Osteoblast (primary cell): Measurements from ENCODE around the gene MACROD2. TPM values are rescaled to one million over a fixed set of nuclear protein-coding genes. Genes with fewer than 3 reads are reported as not detected.

ENCODE experiments used
- DNase-seq: peaks from one replicate; pipeline ENCODE4 v3.0.0; 2011; ENCODE audit warnings: low spot score, mixed read lengths; ENCODE audit not compliant: insufficient read length; ENCODE audit errors: missing footprints
- H2AFZ ChIP-seq: 2 replicates; pipeline ENCODE4 v1.6.0; 2011; ENCODE audit warnings: mild to moderate bottlenecking, low read length
- H3K27ac ChIP-seq: 2 replicates; pipeline ENCODE4 v1.5.1; 2011; ENCODE audit warnings: mild to moderate bottlenecking, low read depth, low read length, moderate library complexity
- H3K27me3 ChIP-seq: 2 replicates; pipeline ENCODE4 v1.6.0; 2012; ENCODE audit warnings: mild to moderate bottlenecking, control low read depth, inconsistent platforms, low read length, moderate library complexity; ENCODE audit not compliant: insufficient read depth
- H3K36me3 ChIP-seq: 2 replicates; pipeline ENCODE4 v1.5.1; 2011; ENCODE audit warnings: mild to moderate bottlenecking, low read length, control low read depth, moderate library complexity; ENCODE audit not compliant: insufficient read depth
- H3K4me1 ChIP-seq: 2 replicates; pipeline ENCODE4 v1.5.1; 2011; ENCODE audit warnings: mild to moderate bottlenecking, low read length, control low read depth, moderate library complexity; ENCODE audit not compliant: insufficient read depth
- H3K4me2 ChIP-seq: 2 replicates; pipeline ENCODE4 v1.6.0; 2011; ENCODE audit warnings: mild to moderate bottlenecking, low read length; ENCODE audit not compliant: insufficient read depth
- H3K4me3 ChIP-seq: fragments of 200-600 bp; sonication (generic); 3 replicates; pipeline ENCODE4 v1.5.1; 2012; ENCODE audit warnings: mild to moderate bottlenecking, low read length, inconsistent platforms; ENCODE audit not compliant: insufficient read depth
- H3K79me2 ChIP-seq: 2 replicates; pipeline ENCODE4 v1.6.0; 2012; ENCODE audit warnings: mild to moderate bottlenecking, low read length, control low read depth, inconsistent platforms; ENCODE audit not compliant: insufficient read depth
- H3K9me3 ChIP-seq: 2 replicates; pipeline ENCODE4 v1.5.1; 2011; ENCODE audit warnings: low read depth, low read length, control low read depth
- H4K20me1 ChIP-seq: 2 replicates; pipeline ENCODE4 v1.6.0; 2012; ENCODE audit warnings: mild to moderate bottlenecking, low read length, control low read depth; ENCODE audit not compliant: insufficient read depth
- CTCF ChIP-seq: IDR thresholded peaks from 2 replicates; pipeline ENCODE4 v1.5.1; 2011; ENCODE audit warnings: mild to moderate bottlenecking, low read depth, low read length, moderate library complexity; ENCODE audit errors: extremely low read depth
- total RNA-seq: library from RNA; depleted of rRNA; stranded (reverse); fragments of >200 nt; gene quantifications from 2 replicates; pipeline ENCODE4 v1.2.3, GENCODE V29; 2012

MACROD2 gene
- total RNA-seq, 1 donor = 4.0 TPM

- no peak for DNase-seq
- Histone ChIP-seq H3K9me3 (no peaks in the 10 kb centered on the region), H3K4me3 (no peak overlapping the region)
Observed at GRCh38 chr20:15599961-15600360, 1604.6 kb downstream of the MACROD2 start.

GRCh38 chr20:15600565-15600964 lies 1605.2 kb downstream of the MACROD2 start:
- Histone ChIP-seq H3K27ac (no peak overlapping the region), H2AFZ (no peak overlapping the region), H3K27me3 (no peaks in the 10 kb centered on the region), H4K20me1 (no peaks in the 10 kb centered on the region), H3K4me2 (no peak overlapping the region), H3K36me3 (no peaks in the 10 kb centered on the region), H3K4me3 (no peak overlapping the region), H3K9me3 (no peaks in the 10 kb centered on the region), H3K4me1 (no peaks in the 10 kb centered on the region), H3K79me2 (no peaks in the 10 kb centered on the region)
- DNase-seq = no peak
- TF ChIP-seq CTCF = no peak

More at GRCh38 chr20:15599961-15600360, 1604.6 kb downstream of the MACROD2 start:
- Histone ChIP-seq H3K36me3 (no peaks in the 10 kb centered on the region), H3K79me2 (no peaks in the 10 kb centered on the region), H4K20me1 (no peaks in the 10 kb centered on the region), H3K4me2 (no peak overlapping the region), H3K4me1 (no peaks in the 10 kb centered on the region), H2AFZ (no peak overlapping the region), H3K27me3 (no peaks in the 10 kb centered on the region), H3K27ac (no peak overlapping the region)
- no peak for TF ChIP-seq CTCF

- no peaks in the 10 kb centered on the region for H3K9me3 ChIP-seq
- H3K4me2 ChIP-seq = no peak overlapping the region
- H3K79me2 ChIP-seq = no peaks in the 10 kb centered on the region
- no peaks in the 10 kb centered on the region for H3K36me3 ChIP-seq
- no peak for TF ChIP-seq CTCF
- DNase-seq = no peak
- no peaks in the 10 kb centered on the region for H4K20me1 ChIP-seq
- H3K4me3 ChIP-seq = no peak overlapping the region
- no peak overlapping the region for H3K27ac ChIP-seq
- H2AFZ ChIP-seq = no peak overlapping the region
- no peaks in the 10 kb centered on the region for H3K4me1 ChIP-seq
- no peaks in the 10 kb centered on the region for H3K27me3 ChIP-seq
Observed at GRCh38 chr20:15603506-15603905, 1608.2 kb downstream of the MACROD2 start.

- H3K4me3 ChIP-seq = no peak overlapping the region
- H3K36me3 ChIP-seq = no peaks in the 10 kb centered on the region
- H3K27me3 ChIP-seq = no peaks in the 10 kb centered on the region
- H3K9me3 ChIP-seq = no peaks in the 10 kb centered on the region
- H3K4me2 ChIP-seq = no peak overlapping the region
- no peak for TF ChIP-seq CTCF
- no peak overlapping the region for H2AFZ ChIP-seq
- H3K27ac ChIP-seq = no peak overlapping the region
- H3K79me2 ChIP-seq = no peaks in the 10 kb centered on the region
- H4K20me1 ChIP-seq = no peaks in the 10 kb centered on the region
- H3K4me1 ChIP-seq = no peaks in the 10 kb centered on the region
- DNase-seq = peak; percentile 26
Observed at GRCh38 chr20:15603978-15604805, 1608.9 kb downstream of the MACROD2 start.
